IMR-90 (cell line): Measurements from ENCODE around the gene OR1J4. TPM values are rescaled to one million over a fixed set of nuclear protein-coding genes. Genes with fewer than 3 reads are reported as not detected.

Experiments
- ATAC-seq: fragments of 200-7000 bp; cut with Tn5 transposase; 2 replicates; pipeline ENCODE4 v1.9.1; 2020; ENCODE audit warnings: low read depth, mild to moderate bottlenecking, moderate library complexity
- BruUV-seq: library from RNA; stranded (reverse); fragments of 400-500 nt; replicated peaks from 2 replicates; lab custom pipeline; 2021; lab: Mats Ljungman, UMichigan
- CTCF ChIA-PET: fragments of 300-600 bp; formaldehyde crosslinking; extraction: SDS; loops from one replicate; lab custom pipeline; 2021; ENCODE audit warnings: antibody characterized with exemption; lab: Yijun Ruan, JAX
- POLR2A ChIA-PET: fragments of 300-600 bp; sonication (Branson Sonifier 250); formaldehyde crosslinking; loops from one replicate; lab custom pipeline; 2022; ENCODE audit warnings: antibody characterized with exemption; ENCODE audit not compliant: unreplicated experiment; lab: Charles Lee
- DNase-seq: peaks from one replicate; pipeline ENCODE4 v3.0.0; 2013
- H2AFZ ChIP-seq: replicated peaks from 2 replicates; pipeline ENCODE3; 2013; ENCODE audit warnings: low read length, mild to moderate bottlenecking; ENCODE audit not compliant: poor library complexity
- H2AK5ac ChIP-seq: 2 replicates; pipeline ENCODE4 v1.6.1; 2013; ENCODE audit warnings: low read depth, low read length, inconsistent platforms
- H2AK9ac ChIP-seq: replicated peaks from 2 replicates; pipeline ENCODE3; 2013; ENCODE audit warnings: mild to moderate bottlenecking, low read depth, low read length, moderate library complexity; ENCODE audit not compliant: poor library complexity
- H2BK120ac ChIP-seq: 2 replicates; pipeline ENCODE4 v1.6.1; 2013; ENCODE audit warnings: low read depth, low read length, inconsistent platforms
- H2BK15ac ChIP-seq: 3 replicates; pipeline ENCODE4 v1.6.1; 2013; ENCODE audit warnings: low read depth, low read length, inconsistent platforms
- H2BK20ac ChIP-seq: 2 replicates; pipeline ENCODE4 v1.6.1; 2013; ENCODE audit warnings: low read depth, mild to moderate bottlenecking, inconsistent platforms, low read length, moderate library complexity
- H2BK5ac ChIP-seq: 2 replicates; pipeline ENCODE4 v1.6.1; 2013; ENCODE audit warnings: mild to moderate bottlenecking, low read depth, low read length, inconsistent platforms; ENCODE audit not compliant: poor library complexity, severe bottlenecking
- H3K14ac ChIP-seq: replicated peaks from 2 replicates; pipeline ENCODE4 v1.6.1; 2013; ENCODE audit warnings: low read depth, low read length, inconsistent platforms
- H3K18ac ChIP-seq: 2 replicates; pipeline ENCODE4 v1.6.1; 2013; ENCODE audit warnings: low read depth, low read length, control low read depth
- H3K23ac ChIP-seq: 2 replicates; pipeline ENCODE4 v1.6.1; 2013; ENCODE audit warnings: low read depth, low read length, inconsistent platforms
- H3K27ac ChIP-seq: 2 replicates; pipeline ENCODE4 v1.5.1; 2013; ENCODE audit warnings: mild to moderate bottlenecking, control low read depth, low read length; ENCODE audit not compliant: insufficient read depth
- H3K27me3 ChIP-seq: 2 replicates; pipeline ENCODE4 v1.6.1; 2013; ENCODE audit warnings: low read length; ENCODE audit not compliant: control insufficient read depth, insufficient read depth
- H3K36me3 ChIP-seq: 2 replicates; pipeline ENCODE4 v1.6.1; 2013; ENCODE audit warnings: low read length, mixed read lengths; ENCODE audit not compliant: control insufficient read depth, insufficient read depth
- H3K4ac ChIP-seq: 2 replicates; pipeline ENCODE4 v1.6.1; 2013; ENCODE audit warnings: low read depth, low read length, inconsistent platforms
- H3K4me1 ChIP-seq: 2 replicates; pipeline ENCODE4 v1.6.1; 2013; ENCODE audit warnings: low read length, mixed read lengths; ENCODE audit not compliant: control insufficient read depth, insufficient read depth
- H3K4me2 ChIP-seq: 2 replicates; pipeline ENCODE4 v1.6.1; 2013; ENCODE audit warnings: low read depth, mild to moderate bottlenecking, control low read depth, low read length, moderate library complexity
- H3K4me3 ChIP-seq: 2 replicates; pipeline ENCODE4 v1.5.1; 2013; ENCODE audit warnings: low read depth, mild to moderate bottlenecking, control low read depth, low read length, moderate library complexity; ENCODE audit not compliant: insufficient read depth
- H3K56ac ChIP-seq: 2 replicates; pipeline ENCODE4 v1.6.1; 2013; ENCODE audit warnings: low read length, inconsistent platforms; ENCODE audit not compliant: insufficient read depth; ENCODE audit errors: extremely low read depth
- H3K79me1 ChIP-seq, 2 experiments: 2 replicates each; pipeline ENCODE4 v1.6.1; 2013; ENCODE audit warnings: low read length in 2 of 2, inconsistent platforms in 1 of 2, low read depth in 1 of 2
- H3K9ac ChIP-seq: 2 replicates; pipeline ENCODE4 v1.6.1; 2013; ENCODE audit warnings: low read depth, low read length, control low read depth
- H3K9me1 ChIP-seq: 2 replicates; pipeline ENCODE4 v1.6.1; 2013; ENCODE audit warnings: low read length, inconsistent platforms; ENCODE audit not compliant: insufficient read depth
- H3K9me3 ChIP-seq: 2 replicates; pipeline ENCODE4 v1.6.1; 2013; ENCODE audit warnings: low read length; ENCODE audit not compliant: control insufficient read depth, insufficient read depth
- H4K20me1 ChIP-seq: 2 replicates; pipeline ENCODE4 v1.6.1; 2013; ENCODE audit warnings: low read length, inconsistent platforms; ENCODE audit not compliant: insufficient read depth
- H4K5ac ChIP-seq: 2 replicates; pipeline ENCODE4 v1.6.1; 2013; ENCODE audit warnings: mild to moderate bottlenecking, low read depth, low read length, control low read depth
- H4K8ac ChIP-seq, 2 experiments: 2 replicates each; pipeline ENCODE4 v1.6.1; 2013; ENCODE audit warnings: low read depth in 2 of 2, low read length in 2 of 2, control low read depth in 1 of 2, inconsistent platforms in 1 of 2
- H4K91ac ChIP-seq: 2 replicates; pipeline ENCODE4 v1.6.1; 2013; ENCODE audit warnings: low read depth, low read length, inconsistent platforms; ENCODE audit not compliant: insufficient read depth
- BHLHE40 ChIP-seq: fragments of 150-350 bp; IDR thresholded peaks from 2 replicates; pipeline ENCODE4 v1.6.1; 2016; ENCODE audit warnings: mild to moderate bottlenecking, low read depth, low read length
- CEBPB ChIP-seq: IDR thresholded peaks from 2 replicates; pipeline ENCODE4 v1.6.1; 2012; ENCODE audit warnings: low read depth, low read length, improper control_type of control experiment
- CHD1 ChIP-seq: IDR thresholded peaks from 2 replicates; pipeline ENCODE4 v1.6.1; 2012; ENCODE audit warnings: low read depth, low read length, improper control_type of control experiment
- CTCF ChIP-seq: conservative IDR thresholded peaks from 2 replicates; pipeline ENCODE4 v1.5.1; 2012; ENCODE audit warnings: mild to moderate bottlenecking, low read depth, low read length, improper control_type of control experiment
- FOS ChIP-seq: fragments of 150-350 bp; IDR thresholded peaks from 2 replicates; pipeline ENCODE4 v1.6.1; 2016; ENCODE audit warnings: low read depth, low read length
- MAFK ChIP-seq: IDR thresholded peaks from 2 replicates; pipeline ENCODE4 v1.6.1; 2012; ENCODE audit warnings: low read depth, low read length, improper control_type of control experiment
- MAZ ChIP-seq: IDR thresholded peaks from 2 replicates; pipeline ENCODE4 v1.6.1; 2012; ENCODE audit warnings: low read depth, mild to moderate bottlenecking, low read length, improper control_type of control experiment, moderate library complexity, borderline replicate concordance
- MXI1 ChIP-seq: IDR thresholded peaks from 2 replicates; pipeline ENCODE4 v1.6.1; 2012; ENCODE audit warnings: low read depth, mild to moderate bottlenecking, low read length, moderate library complexity, borderline replicate concordance
- NFE2L2 ChIP-seq: fragments of 150-350 bp; IDR thresholded peaks from 2 replicates; pipeline ENCODE4 v1.6.1; 2016; ENCODE audit warnings: low read depth, mild to moderate bottlenecking, low read length
- POLR2A ChIP-seq: IDR thresholded peaks from 2 replicates; pipeline ENCODE4 v1.6.1; 2012; ENCODE audit warnings: mild to moderate bottlenecking, low read depth, low read length
- RAD21 ChIP-seq: IDR thresholded peaks from 2 replicates; pipeline ENCODE4 v1.6.1; 2012; ENCODE audit warnings: low read length, improper control_type of control experiment
- RCOR1 ChIP-seq: IDR thresholded peaks from 2 replicates; pipeline ENCODE4 v1.6.1; 2012; ENCODE audit warnings: mild to moderate bottlenecking, low read length, improper control_type of control experiment; ENCODE audit not compliant: insufficient replicate concordance
- RFX5 ChIP-seq: IDR thresholded peaks from 2 replicates; pipeline ENCODE4 v1.8.0; 2012; ENCODE audit warnings: low read depth, mild to moderate bottlenecking, low read length, moderate library complexity
- SMC3 ChIP-seq: fragments of 150-350 bp; IDR thresholded peaks from 2 replicates; pipeline ENCODE4 v1.6.1; 2016; ENCODE audit warnings: low read depth, mild to moderate bottlenecking, antibody characterized with exemption, low read length, moderate library complexity
- USF2 ChIP-seq: fragments of 150-350 bp; IDR thresholded peaks from 2 replicates; pipeline ENCODE4 v1.6.1; 2017; ENCODE audit warnings: mild to moderate bottlenecking, antibody characterized with exemption, low read length, low read depth
- WGBS, 2 experiments: methylation state at CpG; one replicate each; pipeline versions ENCODE4 v1.1.5 to v1.1.7; 2013; ENCODE audit warnings: missing lambda C conversion rate in 2 of 2; ENCODE audit not compliant: insufficient read length in 1 of 2; ENCODE audit errors: extremely low coverage in 2 of 2; 5-methylcytosine and 5-hydroxymethylcytosine counted together
- dilution Hi-C: fragments of 300-500 bp; cut with HindIII; formaldehyde crosslinking; loops from one replicate; pipeline ENCODE4 v1.14.3; 2018; ENCODE audit warnings: low sequenced_read_pairs; ENCODE audit not compliant: unreplicated experiment
- in situ Hi-C: fragments of 300-500 bp; cut with MboI; formaldehyde crosslinking; loops from 3 replicates; pipeline ENCODE4 v1.14.3; 2019; ENCODE audit warnings: low sequenced_read_pairs, inconsistent platforms, mixed read lengths
- intact Hi-C: fragments of 100-400 bp; cut with micrococcal nuclease; formaldehyde crosslinking; loops from 2 replicates; pipeline ENCODE4 v1.10.0; 2022
- polyA plus RNA-seq, 3 experiments: library from polyadenylated mRNA; depleted of rRNA; stranded (reverse); fragments of >200 nt; gene quantifications; 2 replicates each; pipeline ENCODE4 v1.2.3, GENCODE V29; 2012; ENCODE audit warnings: low replicate concordance in 1 of 3
- total RNA-seq: library from RNA; depleted of rRNA; stranded (reverse); fragments of >200 nt; gene quantifications from 2 replicates; pipeline ENCODE4 v1.2.3, GENCODE V29; 2012
- TF ChIP-seq, protein P1 (sequence below): fragments of 150-350 bp; IDR thresholded peaks from 2 replicates; pipeline ENCODE4 v1.6.1; 2016; ENCODE audit warnings: low read depth, mild to moderate bottlenecking, low read length, moderate library complexity, borderline replicate concordance

OR1J4 gene
- total and polyA plus RNA-seq, 2 of the 4 experiments (the other 2 are of a cell fraction): not detected

DNA sequence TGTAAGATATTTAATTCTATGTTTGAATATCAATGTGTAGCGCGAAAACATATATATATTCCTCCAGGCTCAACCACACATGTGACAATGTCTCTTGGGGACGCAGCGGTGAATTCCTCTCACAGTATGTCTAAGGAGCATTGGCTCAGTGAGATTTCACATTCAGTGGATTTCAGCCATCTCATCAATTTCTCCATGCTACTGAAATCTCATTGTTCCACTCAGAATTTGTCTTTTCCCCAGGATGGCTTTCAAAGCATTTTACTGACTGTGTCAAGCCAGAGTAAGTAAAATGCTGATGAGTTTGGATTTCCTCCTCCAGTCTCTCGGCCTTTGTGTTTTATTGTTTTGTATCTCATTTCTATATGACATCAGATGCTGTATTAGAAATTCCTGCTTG is 39.9 kb upstream of the OR1J4 start:
- in situ Hi-C loops: no loop called here
- no peak overlapping the region for H4K5ac ChIP-seq
- H3K4me3 ChIP-seq: no peak overlapping the region
- H3K14ac ChIP-seq: no peak overlapping the region
- H3K9ac ChIP-seq: no peak overlapping the region
- H3K18ac ChIP-seq: no peak overlapping the region
- no peak for ATAC-seq
- H4K8ac ChIP-seq: no peak overlapping the region
- H3K23ac ChIP-seq: no peak overlapping the region
- no peak overlapping the region for H4K91ac ChIP-seq
- ChIA-PET POLR2A (no interaction called here), CTCF (no interaction called here)
- no peak overlapping the region for H2BK120ac ChIP-seq
- WGBS, 2 experiments: 83% methylated on average over 2 of the region's 5 CpGs; no CpG with 5 or more reads in 1 of the 2 experiments
- H2AFZ ChIP-seq: no peak overlapping the region
- no peak for TF ChIP-seq CTCF
- TF ChIP-seq NFE2L2: no peak
- no peak for TF ChIP-seq SMC3
- no peak for TF ChIP-seq RAD21
- TF ChIP-seq, protein P1, sequence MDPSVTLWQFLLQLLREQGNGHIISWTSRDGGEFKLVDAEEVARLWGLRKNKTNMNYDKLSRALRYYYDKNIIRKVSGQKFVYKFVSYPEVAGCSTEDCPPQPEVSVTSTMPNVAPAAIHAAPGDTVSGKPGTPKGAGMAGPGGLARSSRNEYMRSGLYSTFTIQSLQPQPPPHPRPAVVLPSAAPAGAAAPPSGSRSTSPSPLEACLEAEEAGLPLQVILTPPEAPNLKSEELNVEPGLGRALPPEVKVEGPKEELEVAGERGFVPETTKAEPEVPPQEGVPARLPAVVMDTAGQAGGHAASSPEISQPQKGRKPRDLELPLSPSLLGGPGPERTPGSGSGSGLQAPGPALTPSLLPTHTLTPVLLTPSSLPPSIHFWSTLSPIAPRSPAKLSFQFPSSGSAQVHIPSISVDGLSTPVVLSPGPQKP: no peak
- TF ChIP-seq CEBPB: no peak
- no peak for TF ChIP-seq FOS
- no peak for TF ChIP-seq POLR2A
- TF ChIP-seq MAZ: no peak
- no peak for TF ChIP-seq BHLHE40
- no peak for TF ChIP-seq CHD1
- TF ChIP-seq RFX5: no peak
- no peak for TF ChIP-seq RCOR1
- TF ChIP-seq USF2: no peak
- TF ChIP-seq MAFK: no peak
- TF ChIP-seq MXI1: no peak
- no peak overlapping the region for H2BK20ac ChIP-seq
- peaks cover 1% of the 10 kb centered on the region; the same call in 1 of the 2 replicates for H3K27me3 ChIP-seq
- H3K56ac ChIP-seq: no peak overlapping the region
- H3K36me3 ChIP-seq: no peaks in the 10 kb centered on the region
- DNase-seq: no peak
- peaks cover 6% of the 10 kb centered on the region for H3K4me1 ChIP-seq
- no peak overlapping the region for H2AK9ac ChIP-seq
- intact Hi-C loops: no loop called here
- dilution Hi-C loops: no loop called here
- no peak overlapping the region for H3K4me2 ChIP-seq
- no peaks in the 10 kb centered on the region for H3K9me1 ChIP-seq
- H2AK5ac ChIP-seq: no peak overlapping the region
- H3K79me1 ChIP-seq: no peaks in the 10 kb centered on the region
- no peaks in the 10 kb centered on the region for H3K9me3 ChIP-seq
- no peak overlapping the region for H2BK15ac ChIP-seq
- no peak overlapping the region for H2BK5ac ChIP-seq
- H4K20me1 ChIP-seq: no peaks in the 10 kb centered on the region
- H3K4ac ChIP-seq: no peak overlapping the region
- H3K27ac ChIP-seq: no peak overlapping the region
- no TSS peak for BruUV-seq
